Fibroblast of skin of abdomen (primary cell): ENCODE data around the gene SLC35F4.
A peak's percentile ranks its signal among the peaks of the same experiment; 100 is the strongest.
"Not testable (repeated sequence)": the region's sequence is repeated elsewhere in the genome, so short reads cannot be mapped to it uniquely, and the experiment has no call there.

Experiments used
- DNase-seq: peaks from one replicate; pipeline ENCODE4 v3.0.0-alpha.2; 2013

Gene SLC35F4

DNA sequence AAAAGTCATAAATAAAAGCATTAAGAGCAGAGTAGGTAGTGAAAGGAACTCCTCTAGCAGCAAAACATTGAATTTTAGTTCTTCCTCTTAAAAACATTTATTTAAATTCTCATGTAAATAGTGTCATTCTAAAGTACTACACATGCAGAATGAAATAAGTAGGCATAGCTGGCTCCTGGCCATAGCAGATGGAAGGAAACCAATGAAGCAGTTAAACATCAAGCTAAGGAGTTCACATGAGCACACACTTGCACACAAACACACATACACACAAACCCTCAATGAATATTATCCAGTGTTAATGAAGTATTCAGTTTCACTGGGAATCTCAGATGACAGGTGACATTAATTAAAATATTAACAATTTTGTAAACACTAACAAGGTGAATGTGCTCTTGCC is 69.3 kb downstream of the SLC35F4 start:
- no peak for DNase-seq

DNA sequence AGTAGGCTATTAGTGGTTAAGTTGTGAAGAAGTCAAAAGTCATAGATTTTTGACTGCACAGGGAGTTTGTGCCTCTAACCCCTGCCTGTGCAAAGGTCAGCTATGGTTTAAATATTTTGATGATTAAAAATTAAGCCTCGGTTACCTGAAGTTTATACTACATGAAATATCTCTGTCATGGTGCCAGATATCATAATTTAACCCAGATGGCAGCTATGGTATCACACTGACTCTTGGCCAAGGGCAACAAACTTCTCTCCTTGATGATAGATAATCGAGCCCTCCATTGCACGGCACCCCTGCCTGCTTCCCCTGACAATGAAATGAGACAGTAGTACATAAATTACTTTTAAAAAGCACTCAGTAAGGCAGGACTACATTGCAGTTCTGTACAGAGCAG is 80.8 kb downstream of the SLC35F4 start:
- peak; percentile 20 for DNase-seq

DNA sequence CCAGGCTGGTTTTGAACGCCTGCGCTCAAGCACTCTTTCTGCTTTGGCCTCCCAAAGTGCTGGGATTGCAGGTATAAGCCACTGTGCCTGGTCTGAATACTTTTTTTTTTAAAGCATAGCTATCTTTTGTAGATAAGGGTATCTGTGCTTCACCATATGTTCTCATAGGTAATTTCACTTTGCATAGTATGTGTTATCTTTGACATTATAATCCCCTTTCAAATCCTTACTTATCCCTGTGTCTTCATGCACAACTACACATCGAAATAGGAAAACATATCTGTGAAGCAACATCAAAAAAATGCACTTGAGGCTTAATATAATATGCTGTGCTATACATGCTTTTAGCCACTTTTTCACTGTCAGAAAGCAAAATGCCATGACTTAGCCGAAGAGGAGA is 94.1 kb downstream of the SLC35F4 start:
- no peak for DNase-seq

DNA sequence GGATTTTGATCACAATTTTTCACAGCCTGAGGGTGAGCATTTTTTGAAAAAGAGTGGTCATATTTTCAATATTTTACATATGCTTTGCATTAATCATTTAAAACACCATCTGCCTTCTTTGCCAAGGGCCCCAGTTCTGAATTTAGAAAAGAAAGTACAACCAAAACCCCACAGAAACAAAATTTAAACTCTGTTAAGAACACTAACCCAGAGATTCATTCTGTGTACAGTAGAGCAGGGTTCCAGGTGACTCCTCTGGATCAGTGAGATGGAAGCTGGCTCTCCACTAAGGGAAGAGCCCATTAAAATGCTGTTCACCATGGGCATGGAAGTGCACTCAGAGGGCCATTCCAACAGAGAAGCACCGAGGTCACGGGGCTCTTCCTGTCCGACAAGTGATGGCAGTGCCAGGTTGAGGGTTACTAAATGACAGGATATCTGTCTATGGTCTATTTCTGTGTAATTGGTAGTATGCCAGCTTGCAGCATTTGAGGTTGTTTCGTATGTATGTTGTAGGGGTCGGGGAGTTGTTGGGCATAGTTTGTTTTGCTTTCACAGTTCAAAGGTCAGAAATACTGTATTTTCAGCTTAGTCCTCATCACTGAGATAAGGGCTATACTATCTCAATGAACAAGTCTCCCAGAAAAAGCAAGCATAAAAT is 95.9 kb downstream of the SLC35F4 start:
- no peak for DNase-seq

DNA sequence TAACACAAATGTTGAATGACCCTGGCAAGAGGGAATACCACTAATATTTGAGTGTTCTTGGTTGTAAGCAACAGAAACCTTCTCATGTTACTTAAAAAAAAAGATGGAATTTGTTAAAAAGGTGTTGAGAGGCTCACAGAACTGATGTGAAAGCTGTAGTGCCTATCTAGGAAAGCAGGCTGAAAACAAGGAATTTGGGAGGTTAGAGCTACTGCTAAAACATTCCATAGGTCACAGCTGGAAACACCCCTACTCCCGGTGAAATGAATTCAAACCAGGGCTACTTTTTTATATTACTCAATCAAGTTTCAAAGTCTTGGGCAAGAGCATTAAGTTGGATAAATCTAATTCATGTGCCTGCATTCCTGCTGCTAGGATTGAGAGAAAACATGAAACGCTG is 104.1 kb downstream of the SLC35F4 start:
- DNase-seq, result no peak

DNA sequence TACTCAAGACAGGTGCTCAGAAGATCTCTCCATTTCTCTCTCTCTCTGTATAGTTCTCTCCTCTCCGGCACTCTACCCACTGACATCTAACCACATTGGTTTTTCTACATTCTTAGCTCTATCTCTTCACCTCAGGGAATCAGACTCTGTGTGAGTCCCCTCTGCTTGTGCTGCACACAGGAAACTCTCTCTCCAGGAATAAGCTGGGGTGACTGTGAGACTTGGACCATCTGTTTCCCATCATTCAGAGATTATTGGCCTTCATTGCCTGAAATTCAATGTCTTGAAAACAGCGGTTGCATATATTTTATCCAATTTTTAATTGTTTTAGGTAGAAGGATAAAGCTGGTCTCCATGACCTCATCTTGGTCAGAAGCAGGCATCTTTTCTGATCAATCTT is 105.0 kb downstream of the SLC35F4 start:
- DNase-seq, result no peak

DNA sequence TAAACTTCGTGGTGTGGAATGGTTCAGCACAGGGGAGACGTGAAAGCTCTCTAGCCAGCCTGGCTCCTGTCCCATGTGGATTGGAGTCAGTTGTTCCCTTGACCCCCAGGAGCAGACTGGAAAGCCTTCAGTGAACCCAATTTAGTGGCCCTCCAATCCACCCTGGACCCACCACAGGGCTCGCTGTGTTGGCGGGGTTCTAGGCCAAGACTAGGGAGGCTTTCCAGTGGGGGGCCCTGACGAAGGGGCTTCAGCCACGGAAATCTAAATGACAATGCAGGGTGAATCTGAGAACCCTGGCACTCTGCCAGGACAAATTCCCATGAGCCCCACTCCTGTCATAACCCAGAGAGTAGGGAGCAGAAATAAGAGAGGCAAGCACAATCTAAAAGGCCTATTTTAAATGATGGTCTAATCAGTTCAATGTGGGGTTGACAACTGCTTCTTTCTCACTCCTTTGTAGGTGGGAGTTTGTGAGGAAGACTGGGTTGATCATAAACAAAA is 110.8 kb downstream of the SLC35F4 start:
- DNase-seq, result no peak

DNA sequence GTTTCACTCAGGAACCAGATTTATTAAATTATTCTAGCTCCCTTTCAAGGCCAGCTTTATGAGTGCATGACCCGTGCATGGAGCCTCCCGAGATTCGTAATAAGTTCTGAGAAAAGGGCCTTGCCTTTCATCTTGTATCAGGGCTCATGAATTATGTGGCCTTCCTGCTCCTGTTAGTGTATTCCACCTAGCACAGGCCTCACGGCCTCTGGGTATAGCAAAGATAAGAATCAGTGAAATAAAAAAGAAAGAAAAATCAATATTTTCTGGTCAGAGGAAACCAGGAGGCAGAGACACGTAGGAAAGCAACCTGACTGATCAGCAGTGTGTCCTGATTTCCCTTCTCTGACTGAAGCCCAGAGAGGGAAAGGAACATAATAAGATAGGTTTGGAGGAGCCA is 111.4 kb downstream of the SLC35F4 start:
- no peak for DNase-seq

DNA sequence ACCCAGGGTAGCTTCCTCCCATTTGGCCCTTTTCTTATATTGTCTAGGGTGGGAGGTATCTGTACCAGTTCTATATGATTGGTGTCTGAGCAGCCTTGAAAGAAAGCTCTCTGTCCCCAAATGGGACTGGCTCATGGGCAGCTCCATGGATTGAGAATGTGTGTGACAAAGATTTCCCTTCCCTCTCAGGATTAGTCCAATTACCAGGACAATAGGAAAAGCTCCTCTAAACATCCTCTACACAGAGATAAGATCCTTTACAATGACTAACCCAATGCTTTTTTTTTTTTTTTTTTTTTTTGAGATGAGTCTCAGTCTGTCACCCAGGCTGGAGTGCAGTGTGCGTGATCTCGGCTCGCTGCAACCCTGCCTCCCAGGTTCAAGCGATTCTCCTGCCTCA is 112.1 kb downstream of the SLC35F4 start:
- DNase-seq, result no peak

DNA sequence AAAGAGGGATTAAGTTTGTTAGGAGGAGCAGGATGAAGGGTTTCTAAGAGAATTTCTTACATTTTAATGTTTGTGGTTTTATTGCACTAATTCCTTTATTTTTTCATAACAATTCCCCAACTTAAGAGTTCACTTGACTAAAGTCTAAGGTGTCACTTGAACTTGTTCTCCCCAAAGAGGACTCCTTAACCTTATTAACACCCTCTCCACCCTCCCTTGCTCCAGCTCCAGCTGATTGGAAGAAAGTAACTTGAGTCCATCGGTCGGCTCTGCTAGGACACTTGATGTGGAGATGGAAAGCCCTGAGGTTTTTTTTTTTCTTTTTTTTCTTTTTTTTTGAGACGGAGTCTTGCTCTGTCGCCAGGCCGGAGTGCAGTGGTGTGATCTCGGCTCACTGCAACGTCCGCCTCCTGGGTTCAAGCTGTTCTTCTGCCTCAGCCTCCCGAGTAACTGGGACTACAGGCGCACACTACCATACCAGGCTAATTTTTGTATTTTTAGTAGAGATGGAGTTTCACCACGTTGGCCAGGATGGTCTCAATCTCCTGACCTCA is 113.7 kb downstream of the SLC35F4 start:
- DNase-seq, result not testable (repeated sequence)

DNA sequence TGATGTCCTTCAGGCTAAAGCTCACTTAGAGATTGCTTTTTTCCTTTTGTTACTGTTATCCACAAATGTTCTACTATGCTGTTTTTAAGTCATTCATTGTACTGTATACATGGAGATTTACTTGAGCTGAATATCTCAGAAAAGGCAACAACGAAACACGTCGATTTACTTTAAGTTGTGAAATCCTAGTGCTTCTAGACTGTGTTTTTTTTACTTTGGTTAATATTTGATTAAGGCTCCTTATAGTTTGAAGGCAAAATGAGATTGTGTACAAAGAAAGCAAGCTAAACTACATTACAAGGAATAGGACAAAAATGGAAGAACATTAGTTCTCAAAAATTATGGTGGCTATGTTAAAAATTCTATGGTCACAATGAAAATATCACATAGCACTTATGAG is 114.5 kb downstream of the SLC35F4 start:
- no peak for DNase-seq

DNA sequence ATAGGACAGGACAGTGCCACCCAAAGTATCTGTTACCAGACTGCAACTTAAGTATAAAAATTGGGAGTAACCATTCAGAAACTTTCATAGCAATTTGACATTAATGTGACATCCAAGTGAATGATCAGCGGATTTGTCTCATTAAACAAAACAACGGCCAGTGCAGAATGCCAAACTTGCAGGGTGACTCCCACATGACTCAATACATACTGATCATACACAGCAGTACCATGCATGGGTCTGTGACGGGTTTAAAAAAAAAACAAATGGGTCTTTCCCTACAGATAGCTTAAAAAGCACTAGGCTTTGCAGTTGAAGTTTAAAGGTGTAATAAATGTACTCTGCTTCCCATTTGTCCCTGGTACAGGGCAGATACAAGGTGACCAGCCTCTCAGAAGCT is 116.6 kb downstream of the SLC35F4 start:
- DNase-seq, result peak; percentile 25

DNA sequence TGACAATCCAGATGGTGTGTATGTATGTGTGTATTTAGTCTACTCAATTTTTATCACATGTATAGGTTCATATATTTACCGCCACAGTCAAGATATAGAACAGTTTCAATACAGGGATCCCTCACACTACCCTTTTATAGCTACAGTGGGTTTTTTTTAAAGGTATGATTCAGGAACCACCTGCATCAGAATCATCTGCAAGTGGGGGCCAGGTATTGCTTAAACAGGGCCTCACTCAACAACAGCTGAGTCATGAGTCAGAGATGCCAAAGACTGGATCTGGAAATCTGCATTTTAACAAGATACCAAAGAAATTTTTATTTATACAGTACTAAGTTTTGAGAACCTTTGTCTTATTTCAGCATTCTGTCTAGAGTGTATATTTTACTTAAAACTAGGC is 117.6 kb downstream of the SLC35F4 start:
- DNase-seq, result no peak

DNA sequence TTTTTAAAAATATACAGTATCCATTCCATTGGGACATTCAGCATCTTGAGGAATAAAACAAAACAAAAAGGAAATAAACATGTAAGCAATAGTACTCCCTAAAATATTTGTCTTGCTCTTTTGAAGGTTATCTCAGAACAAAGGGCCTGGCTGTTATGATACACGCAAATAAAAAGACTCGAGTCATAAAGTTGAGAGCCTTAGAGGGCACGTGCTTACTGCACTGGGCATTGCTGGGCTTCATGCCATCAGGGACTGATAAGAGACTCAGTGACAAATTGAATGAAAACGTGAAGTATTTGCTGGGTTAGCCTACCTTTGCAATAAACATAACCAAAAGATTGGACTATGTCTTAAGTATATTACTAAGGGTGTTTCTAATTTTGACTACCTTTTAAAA is 118.9 kb downstream of the SLC35F4 start:
- no peak for DNase-seq

DNA sequence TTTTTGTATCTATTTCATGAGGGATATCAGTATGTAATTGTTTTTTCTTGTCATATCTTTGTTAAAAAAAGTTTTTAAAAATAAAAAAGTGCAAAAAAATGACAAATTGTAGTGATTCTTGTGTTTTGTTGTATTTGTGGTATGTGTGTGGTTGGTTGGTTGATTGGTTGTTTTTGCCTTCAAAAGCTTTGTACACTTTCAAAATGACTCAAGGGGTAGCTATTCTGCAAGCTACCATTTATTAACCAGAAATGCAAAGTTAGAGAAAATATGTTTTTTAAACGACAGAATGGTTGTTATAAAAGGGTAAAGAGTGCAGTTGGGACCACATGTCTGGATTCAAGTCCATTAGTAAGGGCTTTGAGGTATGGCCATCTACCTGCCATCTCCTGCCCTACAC is 119.3 kb downstream of the SLC35F4 start:
- DNase-seq, result no peak

DNA sequence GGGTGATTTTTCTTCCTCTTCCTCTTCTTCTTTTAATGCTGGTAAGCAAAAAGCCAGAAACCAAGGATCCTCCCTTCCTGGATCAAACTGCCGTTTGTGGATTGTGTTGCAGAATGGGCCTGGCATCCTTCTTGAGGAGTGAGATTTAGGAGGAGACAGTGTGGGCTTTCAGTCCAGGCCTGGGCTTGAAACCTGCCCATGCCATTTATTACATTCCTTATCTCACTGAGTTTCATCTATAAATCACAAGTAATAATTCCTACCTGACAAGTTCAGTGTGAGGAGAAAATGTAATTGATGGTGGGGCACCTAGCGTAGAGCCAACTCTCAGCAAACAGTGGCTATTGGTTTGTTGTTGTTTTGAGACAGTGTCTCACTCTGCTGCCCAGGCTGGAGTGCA is 126.4 kb downstream of the SLC35F4 start:
- DNase-seq, result no peak

DNA sequence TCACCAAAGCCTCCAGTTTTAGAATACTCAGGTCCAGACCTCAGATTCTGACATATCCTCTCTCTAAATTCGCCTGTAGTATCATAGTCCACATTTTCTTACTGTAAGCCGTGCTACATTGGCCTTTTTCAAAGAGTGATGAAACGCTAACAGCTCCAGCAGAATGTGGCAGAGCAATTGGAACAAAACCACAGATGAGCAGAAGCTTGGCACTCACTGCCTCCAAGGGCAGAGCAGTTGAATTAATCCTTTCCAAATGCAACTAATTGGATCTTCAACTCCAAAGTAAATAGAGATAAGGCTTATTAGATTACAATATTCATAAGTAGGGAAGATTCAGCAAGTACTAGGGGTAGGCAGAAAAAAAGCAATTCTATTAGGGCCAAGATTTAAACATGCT is 128.3 kb downstream of the SLC35F4 start:
- no peak for DNase-seq

DNA sequence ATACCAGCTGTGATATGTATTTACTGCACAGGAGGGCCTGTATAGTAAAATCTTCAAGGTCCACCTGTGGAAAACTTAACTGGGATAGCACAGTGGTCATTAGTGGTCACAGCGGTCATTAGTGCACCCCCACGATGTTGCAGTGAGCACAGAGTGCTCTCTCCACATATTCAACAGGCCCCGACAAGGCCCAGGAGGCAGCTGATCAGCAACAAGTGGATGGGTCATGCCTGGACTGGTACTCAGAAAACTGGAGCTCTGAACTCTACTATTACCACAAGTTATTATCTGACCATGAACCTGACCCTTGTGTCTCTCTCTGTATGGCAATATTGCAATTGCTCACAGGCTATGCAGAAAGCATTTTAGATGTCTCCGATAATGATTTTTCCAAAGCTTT is 129.5 kb downstream of the SLC35F4 start:
- DNase-seq, result no peak

DNA sequence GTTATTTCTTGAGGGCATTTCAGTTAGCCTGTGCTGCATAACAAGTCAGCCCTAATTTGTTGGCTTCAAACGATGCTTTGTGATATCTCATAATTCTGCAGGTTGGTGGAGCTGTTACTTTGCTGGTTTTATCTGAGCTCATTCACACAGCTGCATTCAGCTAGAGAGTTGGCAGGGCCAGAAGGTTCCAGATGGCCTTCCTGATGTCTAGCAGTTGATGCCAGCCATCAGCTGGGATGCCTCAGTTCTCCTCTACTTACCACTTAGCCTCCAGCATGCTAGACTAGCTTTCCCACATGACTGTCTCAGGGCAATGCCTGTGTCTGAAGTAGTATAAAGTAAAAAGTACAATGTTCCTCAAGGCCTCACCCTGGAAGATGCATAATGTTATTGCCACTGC is 130.6 kb downstream of the SLC35F4 start:
- DNase-seq, result no peak

DNA sequence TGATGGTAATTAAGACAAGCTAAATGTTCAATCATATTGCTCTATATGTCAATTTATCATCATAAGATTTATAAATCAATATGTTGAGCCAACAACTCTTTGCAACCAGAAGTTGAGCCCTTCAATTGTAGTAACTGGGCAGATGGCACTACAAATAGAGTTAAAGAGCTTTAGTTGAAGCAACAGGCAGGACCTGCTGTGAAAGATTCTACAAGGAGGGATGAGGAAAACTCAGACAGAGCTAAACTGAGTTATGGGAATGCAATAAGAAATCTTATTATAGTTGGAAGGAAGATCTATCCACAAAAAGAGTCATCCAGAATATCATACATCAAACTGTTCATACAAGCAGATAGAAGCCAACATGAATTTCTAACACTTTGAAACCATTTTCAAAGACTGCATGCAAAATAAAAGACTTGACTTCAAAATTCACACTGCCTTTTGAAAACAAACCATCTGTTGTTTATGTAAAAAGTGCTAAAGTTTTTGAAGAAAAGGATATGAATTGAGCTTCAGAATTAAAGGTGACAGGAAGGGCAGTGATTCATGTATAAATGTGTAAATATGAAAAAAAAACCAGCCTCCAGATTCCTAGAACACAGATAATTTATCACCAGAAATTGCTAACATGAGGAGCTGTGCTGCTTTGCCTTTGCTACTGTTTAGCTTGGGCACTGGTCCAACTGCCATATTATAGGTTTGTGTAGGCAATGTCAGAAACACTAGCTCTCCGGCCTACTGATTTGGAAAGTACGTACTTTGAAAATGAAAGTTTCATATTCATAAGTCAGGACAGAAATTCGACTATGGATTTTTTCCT is 133.2 kb downstream of the SLC35F4 start:
- peak; percentile 67 for DNase-seq

DNA sequence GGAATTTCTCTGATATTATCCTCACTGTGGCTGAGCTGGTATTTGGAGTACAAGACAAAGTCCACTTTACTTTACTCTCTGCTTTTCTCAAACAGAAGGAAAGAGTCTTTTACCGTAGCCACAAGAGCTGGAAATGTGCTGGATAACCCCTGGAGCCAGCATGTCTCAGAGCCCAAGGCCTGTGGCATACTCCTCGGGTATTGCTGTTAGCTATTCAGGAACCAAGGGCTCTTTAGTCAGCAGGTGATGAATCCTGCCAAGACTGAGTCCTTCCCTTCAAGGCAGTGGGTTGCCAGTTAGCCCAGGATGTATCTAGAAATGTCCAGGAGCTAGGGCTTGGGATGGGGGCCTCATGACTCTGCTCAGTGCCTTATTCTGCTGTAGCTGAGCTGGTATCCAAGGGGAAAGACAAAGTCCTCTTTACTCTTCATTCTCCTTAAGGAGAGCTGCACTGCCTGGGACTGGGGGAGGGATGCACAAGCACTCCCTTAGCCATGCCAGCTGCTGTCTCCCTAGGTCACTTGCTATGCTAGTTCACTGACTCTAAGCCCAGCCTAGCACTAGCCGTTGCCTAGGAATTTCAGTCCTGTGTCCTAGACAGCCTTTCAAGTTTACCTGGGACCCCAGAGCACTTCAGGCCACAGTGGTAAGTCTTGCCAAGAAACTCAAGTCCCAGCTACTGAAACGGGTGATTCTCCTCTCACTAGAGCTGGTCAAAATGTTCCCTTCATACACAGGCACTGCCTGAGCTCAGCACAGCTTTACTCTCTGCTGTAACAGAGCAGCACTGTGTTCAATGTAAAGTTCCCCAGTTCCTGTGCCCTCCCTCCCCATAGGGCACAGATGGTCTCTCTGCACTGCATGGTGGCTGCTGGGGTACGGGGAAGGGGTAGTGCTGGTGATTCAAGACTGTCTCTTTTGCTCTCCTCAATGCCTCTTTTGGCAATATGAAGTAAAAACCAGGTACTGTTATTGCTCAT is 136.4 kb downstream of the SLC35F4 start:
- no peak for DNase-seq

DNA sequence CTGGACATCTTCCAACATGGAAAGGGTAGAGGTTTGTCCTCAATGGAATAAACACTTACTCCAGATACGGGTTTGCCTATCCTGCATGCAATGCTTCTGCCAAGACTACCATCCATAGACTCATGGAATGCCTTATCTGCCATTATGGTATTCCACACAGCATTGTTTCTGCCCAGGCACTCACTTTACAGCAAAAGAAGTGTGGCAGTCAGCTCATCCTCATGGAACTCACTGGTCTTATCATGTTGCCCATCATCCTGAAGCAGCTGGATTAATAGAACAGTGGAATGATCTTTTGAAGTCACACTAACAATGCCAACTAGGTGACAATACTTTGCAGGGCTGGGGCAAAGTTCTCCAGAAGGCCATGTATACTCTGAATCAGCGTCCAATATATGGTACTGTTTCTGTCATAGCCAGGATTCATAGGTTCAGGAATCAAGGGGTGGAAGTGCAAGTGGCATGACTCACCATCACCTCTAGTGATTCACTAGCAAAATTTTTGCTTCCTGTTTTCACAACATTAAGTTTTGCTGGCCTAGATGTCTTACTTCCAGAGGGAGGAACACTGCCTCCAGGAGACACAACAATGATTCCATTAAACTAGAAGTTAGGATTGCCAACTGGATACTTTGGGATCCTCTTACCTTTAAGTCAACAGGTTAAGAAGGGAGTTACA is 140.4 kb downstream of the SLC35F4 start:
- DNase-seq, result peak; percentile 59
